ENCODE measurements around the gene CERS6. TPM values are rescaled to one million over a fixed set of nuclear protein-coding genes. Genes with fewer than 3 reads are reported as not detected.

The CERS6 gene
- total RNA-seq, 1 donor from 2014 or later = 66.5 TPM

DNA sequence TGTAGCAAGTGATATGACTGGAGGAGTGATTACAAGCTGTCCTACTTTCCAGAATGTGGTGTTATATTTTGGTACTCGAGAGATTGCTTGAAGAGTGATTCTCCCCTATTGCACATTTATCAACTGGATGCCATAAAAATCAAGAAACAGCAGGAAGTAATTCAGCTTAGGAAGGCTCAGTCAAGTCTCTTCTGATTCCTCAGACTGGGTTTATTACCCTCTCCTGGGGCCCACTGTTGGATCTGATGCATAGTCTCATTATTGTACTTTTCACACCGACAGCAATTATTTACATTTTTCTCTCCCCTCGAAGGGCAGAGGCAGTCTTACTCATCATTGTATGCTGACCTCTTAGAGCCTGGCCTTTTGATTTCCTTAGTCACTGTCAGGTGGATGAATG lies 355.6 kb downstream of the CERS6 start:
- H3K27ac Mint-ChIP-seq = no peak overlapping the region
- TF ChIP-seq, protein P1, sequence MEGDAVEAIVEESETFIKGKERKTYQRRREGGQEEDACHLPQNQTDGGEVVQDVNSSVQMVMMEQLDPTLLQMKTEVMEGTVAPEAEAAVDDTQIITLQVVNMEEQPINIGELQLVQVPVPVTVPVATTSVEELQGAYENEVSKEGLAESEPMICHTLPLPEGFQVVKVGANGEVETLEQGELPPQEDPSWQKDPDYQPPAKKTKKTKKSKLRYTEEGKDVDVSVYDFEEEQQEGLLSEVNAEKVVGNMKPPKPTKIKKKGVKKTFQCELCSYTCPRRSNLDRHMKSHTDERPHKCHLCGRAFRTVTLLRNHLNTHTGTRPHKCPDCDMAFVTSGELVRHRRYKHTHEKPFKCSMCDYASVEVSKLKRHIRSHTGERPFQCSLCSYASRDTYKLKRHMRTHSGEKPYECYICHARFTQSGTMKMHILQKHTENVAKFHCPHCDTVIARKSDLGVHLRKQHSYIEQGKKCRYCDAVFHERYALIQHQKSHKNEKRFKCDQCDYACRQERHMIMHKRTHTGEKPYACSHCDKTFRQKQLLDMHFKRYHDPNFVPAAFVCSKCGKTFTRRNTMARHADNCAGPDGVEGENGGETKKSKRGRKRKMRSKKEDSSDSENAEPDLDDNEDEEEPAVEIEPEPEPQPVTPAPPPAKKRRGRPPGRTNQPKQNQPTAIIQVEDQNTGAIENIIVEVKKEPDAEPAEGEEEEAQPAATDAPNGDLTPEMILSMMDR (IDR thresholded peaks at IDR 0.05; ENCODE audit: unreplicated experiment) = no peak
- H3K4me3 Mint-ChIP-seq = no peak overlapping the region

DNA sequence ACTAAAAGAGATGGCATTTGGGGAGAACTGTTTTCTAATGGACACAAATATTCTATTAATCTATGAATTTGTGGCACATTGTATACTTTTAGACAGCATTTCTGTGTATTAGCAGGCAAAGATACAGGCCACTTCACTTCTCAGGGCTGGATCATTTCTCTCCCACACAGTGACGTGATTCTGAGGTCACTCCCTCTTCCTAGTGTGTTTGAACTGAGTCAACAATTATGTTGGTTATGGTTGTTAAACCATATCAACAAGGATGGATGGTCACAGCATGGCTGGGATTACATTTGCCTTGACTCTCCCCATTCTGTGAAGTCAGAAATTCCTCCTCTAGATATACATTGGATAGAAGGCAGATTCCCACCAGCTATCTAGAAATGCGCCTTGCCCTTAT lies 358.0 kb downstream of the CERS6 start:
- Mint-ChIP-seq H3K4me1 (peaks cover 13% of the 10 kb centered on the region), H3K9me3 (no peaks in the 10 kb centered on the region), H3K27me3 (ENCODE audit: low read depth) (no peaks in the 10 kb centered on the region), H3K4me3 (no peak overlapping the region), H3K36me3 (no peaks in the 10 kb centered on the region), H3K27ac (no peak overlapping the region)
- TF ChIP-seq, protein P1 (IDR thresholded peaks at IDR 0.05; ENCODE audit: unreplicated experiment) = no peak
- no peak for DNase-seq (ENCODE audit: low spot score in 2 of 2, unreplicated experiment in 2 of 2)

More for the DNA sequence above, 355.6 kb downstream of the CERS6 start:
- no peaks in the 10 kb centered on the region for H3K27me3 Mint-ChIP-seq (ENCODE audit: low read depth)
- peaks cover 12% of the 10 kb centered on the region for H3K4me1 Mint-ChIP-seq
- no peaks in the 10 kb centered on the region for H3K9me3 Mint-ChIP-seq
- no peaks in the 10 kb centered on the region for H3K36me3 Mint-ChIP-seq
- DNase-seq (ENCODE audit: low spot score in 2 of 2, unreplicated experiment in 2 of 2) = no peak

DNA sequence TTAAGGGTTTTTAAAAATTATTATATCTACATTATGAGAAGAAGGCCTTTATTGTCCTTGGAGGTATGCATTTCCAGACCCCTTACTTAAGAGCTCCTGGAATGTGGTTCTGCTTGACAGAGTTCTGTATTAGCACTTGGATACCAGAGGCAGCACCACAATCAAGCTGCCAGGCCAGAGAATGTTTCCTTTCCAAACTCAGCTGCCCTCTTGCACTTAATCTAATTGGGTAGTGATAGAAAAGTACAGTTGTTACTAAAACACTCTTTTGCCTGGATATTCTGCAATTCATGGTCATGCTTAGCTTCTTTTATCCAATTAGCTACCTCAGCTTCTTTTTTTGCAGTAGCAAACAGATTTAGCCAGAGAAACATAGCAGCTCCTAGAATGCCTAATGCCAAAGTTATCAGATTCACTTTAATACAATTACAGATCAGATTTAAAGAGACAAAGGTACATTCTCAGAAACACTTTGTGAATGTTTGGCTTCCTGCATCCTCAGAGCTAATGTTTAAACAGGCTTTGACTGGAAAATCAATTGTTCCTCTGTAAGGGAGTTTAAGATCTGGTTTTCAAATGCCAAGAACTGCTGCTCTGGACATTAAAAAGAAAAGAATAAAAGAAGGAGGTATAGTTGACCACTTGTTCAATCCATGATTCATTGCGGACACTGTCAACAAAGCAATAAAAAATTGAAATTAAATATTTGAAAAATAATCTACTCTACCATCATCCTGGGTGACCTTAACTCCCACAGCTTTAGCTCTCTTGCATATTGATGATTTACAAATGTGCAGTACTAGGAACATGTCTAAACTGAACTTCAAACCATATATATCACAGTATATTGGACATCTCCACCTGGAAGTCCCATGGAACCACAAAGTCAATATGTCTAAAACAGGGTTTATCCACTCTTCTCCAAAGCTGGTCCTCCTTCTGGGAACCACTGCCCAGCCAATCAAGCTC lies 359.2 kb downstream of the CERS6 start:
- Mint-ChIP-seq H3K36me3 (no peaks in the 10 kb centered on the region), H3K27me3 (ENCODE audit: low read depth) (no peaks in the 10 kb centered on the region), H3K9me3 (no peaks in the 10 kb centered on the region), H3K4me3 (no peak overlapping the region), H3K27ac (no peak overlapping the region), H3K4me1 (peaks cover 18% of the 10 kb centered on the region)
- TF ChIP-seq, protein P1 (IDR thresholded peaks at IDR 0.05; ENCODE audit: unreplicated experiment) = no peak
- DNase-seq (ENCODE audit: low spot score in 2 of 2, unreplicated experiment in 2 of 2) = no peak

DNA sequence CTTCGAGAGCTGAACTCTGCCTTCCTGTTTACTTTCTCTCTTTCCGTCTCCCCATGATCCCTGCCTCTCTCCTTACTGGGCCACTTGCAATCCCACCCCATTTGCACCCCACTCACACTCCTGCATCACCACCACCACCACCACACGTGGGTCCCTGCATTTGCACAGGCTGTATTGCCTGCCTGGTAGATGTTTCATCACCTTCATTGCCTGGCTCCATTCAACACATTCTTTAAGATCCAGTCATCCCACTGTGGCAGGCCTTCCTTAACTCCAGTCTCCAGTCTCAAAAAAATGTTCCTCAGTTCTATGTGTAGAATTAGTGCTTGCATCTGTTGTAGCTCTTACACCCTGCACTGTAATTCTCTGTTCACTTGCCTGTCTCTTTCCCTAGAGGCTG lies 360.3 kb downstream of the CERS6 start:
- no peaks in the 10 kb centered on the region for H3K27me3 Mint-ChIP-seq (ENCODE audit: low read depth)
- peaks cover 18% of the 10 kb centered on the region for H3K4me1 Mint-ChIP-seq
- TF ChIP-seq, protein P1 (IDR thresholded peaks at IDR 0.05; ENCODE audit: unreplicated experiment) = no peak
- no peak overlapping the region for H3K27ac Mint-ChIP-seq
- no peaks in the 10 kb centered on the region for H3K36me3 Mint-ChIP-seq
- DNase-seq (ENCODE audit: low spot score in 2 of 2, unreplicated experiment in 2 of 2) = no peak
- no peak overlapping the region for H3K4me3 Mint-ChIP-seq
- H3K9me3 Mint-ChIP-seq = no peaks in the 10 kb centered on the region

DNA sequence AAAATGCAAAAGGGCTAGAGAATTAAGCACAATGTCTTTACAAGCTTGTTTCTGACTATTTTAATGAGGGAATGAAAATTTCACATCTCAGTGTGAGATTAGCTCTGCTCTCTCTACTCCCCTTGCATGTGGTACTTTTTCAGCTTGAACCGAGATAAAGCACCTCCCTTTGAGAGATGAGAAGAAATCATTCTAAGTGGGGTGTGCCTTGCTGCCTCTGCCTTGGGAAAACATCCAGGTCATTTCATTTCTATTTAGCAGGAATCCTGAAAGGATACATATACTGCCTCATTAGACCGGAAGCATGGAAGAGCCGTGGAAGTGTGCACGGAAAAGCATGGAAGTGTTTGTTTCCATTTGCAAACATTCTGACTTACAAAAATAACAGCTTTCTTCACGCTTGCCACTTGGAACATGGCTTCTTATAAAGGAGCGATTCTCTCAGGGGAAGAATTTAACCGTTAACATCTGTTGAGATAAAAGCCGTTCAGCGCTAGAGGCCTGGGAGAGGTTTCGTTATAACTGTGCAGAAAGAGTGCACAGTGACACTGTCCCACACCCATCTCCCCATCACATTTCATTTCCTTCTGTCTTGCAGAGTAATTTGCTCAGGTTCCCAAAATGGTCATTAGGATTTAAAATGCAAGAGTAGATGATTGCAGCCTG lies 363.1 kb downstream of the CERS6 start:
- Mint-ChIP-seq H3K27me3 (ENCODE audit: low read depth) (no peaks in the 10 kb centered on the region), H3K4me1 (peaks cover 5% of the 10 kb centered on the region), H3K36me3 (no peaks in the 10 kb centered on the region), H3K9me3 (no peaks in the 10 kb centered on the region), H3K4me3 (no peak overlapping the region), H3K27ac (peak overlapping the region; percentile 14)
- DNase-seq (ENCODE audit: low spot score in 2 of 2, unreplicated experiment in 2 of 2) = no peak
- TF ChIP-seq, protein P1 (IDR thresholded peaks at IDR 0.05; ENCODE audit: unreplicated experiment) = no peak
